Mesenchymal stem cell (in vitro differentiated cells and primary cell): Measurements from ENCODE around the gene GRK4.

Experiments
- DNase-seq: peaks from one replicate; pipeline ENCODE4 v3.0.0-alpha.2; 2013
- H2AFZ ChIP-seq: one replicate; pipeline ENCODE4 v1.6.1; 2013; ENCODE audit warnings: low read depth, mild to moderate bottlenecking, control low read depth, inconsistent platforms, low read length, moderate library complexity
- H2AK5ac ChIP-seq: 2 replicates; pipeline ENCODE4 v1.6.1; 2013; ENCODE audit warnings: low read length, moderate library complexity, mild to moderate bottlenecking, inconsistent platforms; ENCODE audit not compliant: severe bottlenecking
- H2BK120ac ChIP-seq: one replicate; pipeline ENCODE4 v1.6.1; 2013; ENCODE audit warnings: low read depth, mild to moderate bottlenecking, inconsistent platforms, low read length, moderate library complexity
- H2BK12ac ChIP-seq, 2 experiments: one replicate each; pipeline ENCODE4 v1.6.1; 2013; ENCODE audit warnings: inconsistent platforms in 2 of 2, low read length in 2 of 2, mild to moderate bottlenecking in 2 of 2, moderate library complexity in 2 of 2, control low read depth in 1 of 2
- H2BK15ac ChIP-seq: one replicate; pipeline ENCODE4 v1.6.1; 2013; ENCODE audit warnings: mild to moderate bottlenecking, low read depth, inconsistent platforms; ENCODE audit not compliant: poor library complexity, severe bottlenecking
- H2BK5ac ChIP-seq: 2 replicates; pipeline ENCODE4 v1.6.1; 2013; ENCODE audit warnings: low read depth, mild to moderate bottlenecking, low read length, control low read depth, inconsistent platforms; ENCODE audit not compliant: poor library complexity, severe bottlenecking
- H3K14ac ChIP-seq, 2 experiments: one replicate each; pipeline ENCODE4 v1.6.1; 2013; ENCODE audit warnings: inconsistent platforms in 2 of 2, low read length in 2 of 2, control low read depth in 1 of 2, mild to moderate bottlenecking in 1 of 2, moderate library complexity in 1 of 2
- H3K18ac ChIP-seq, 2 experiments: one replicate each; pipeline ENCODE4 v1.6.1; 2013; ENCODE audit warnings: inconsistent platforms in 2 of 2, low read length in 2 of 2, control low read depth in 1 of 2, low read depth in 1 of 2, mild to moderate bottlenecking in 1 of 2
- H3K23ac ChIP-seq, 2 experiments: one replicate each; pipeline ENCODE4 v1.6.1; 2013; ENCODE audit warnings: inconsistent platforms in 2 of 2, low read length in 2 of 2, mild to moderate bottlenecking in 2 of 2, moderate library complexity in 2 of 2, control low read depth in 1 of 2
- H3K27ac ChIP-seq: 2 replicates; pipeline ENCODE4 v1.5.1; 2013; ENCODE audit warnings: mild to moderate bottlenecking, moderate library complexity, low read length, control low read depth, inconsistent platforms; ENCODE audit not compliant: poor library complexity, severe bottlenecking
- H3K27me3 ChIP-seq, 2 experiments: 2 replicates each; pipeline versions ENCODE4 v1.6.1 to v1.7.0; 2013; ENCODE audit warnings: low read length in 2 of 2, mild to moderate bottlenecking in 2 of 2, moderate library complexity in 2 of 2, control low read depth in 1 of 2, inconsistent platforms in 1 of 2; ENCODE audit not compliant: control insufficient read depth in 1 of 2, insufficient read depth in 1 of 2
- H3K36me3 ChIP-seq, 2 experiments: 2 replicates each; pipeline versions ENCODE4 v1.6.1 to v1.7.0; 2013; ENCODE audit warnings: low read length in 2 of 2, control low read depth in 1 of 2, inconsistent platforms in 1 of 2, low read depth in 1 of 2, mild to moderate bottlenecking in 1 of 2; ENCODE audit not compliant: insufficient read depth in 2 of 2, control insufficient read depth in 1 of 2
- H3K4ac ChIP-seq, 2 experiments: one replicate each; pipeline ENCODE4 v1.6.1; 2013; ENCODE audit warnings: inconsistent platforms in 2 of 2, low read length in 2 of 2, mild to moderate bottlenecking in 2 of 2, moderate library complexity in 2 of 2, control low read depth in 1 of 2, low read depth in 1 of 2
- H3K4me1 ChIP-seq: 2 replicates; pipeline ENCODE4 v1.6.1; 2013; ENCODE audit warnings: low read depth, low read length, control low read depth; ENCODE audit not compliant: control insufficient read depth, insufficient read depth
- H3K4me2 ChIP-seq: 2 replicates; pipeline ENCODE4 v1.6.1; 2013; ENCODE audit warnings: low read length, mild to moderate bottlenecking, inconsistent platforms; ENCODE audit not compliant: poor library complexity, severe bottlenecking
- H3K4me3 ChIP-seq, 2 experiments: 2 replicates each; pipeline versions ENCODE4 v1.5.1 to v1.7.0; 2013; ENCODE audit warnings: low read length in 2 of 2, mild to moderate bottlenecking in 2 of 2, control low read depth in 1 of 2, low read depth in 1 of 2; ENCODE audit not compliant: insufficient read depth in 1 of 2
- H3K79me1 ChIP-seq: replicated peaks from 2 replicates; pipeline ENCODE4 v1.6.1; 2013; ENCODE audit warnings: mild to moderate bottlenecking, control low read depth, low read length, inconsistent platforms; ENCODE audit not compliant: poor library complexity, severe bottlenecking
- H3K9ac ChIP-seq: 2 replicates; pipeline ENCODE4 v1.7.0; 2013; ENCODE audit warnings: mild to moderate bottlenecking, low read length, moderate library complexity
- H3K9me3 ChIP-seq: 2 replicates; pipeline ENCODE4 v1.7.0; 2013; ENCODE audit warnings: mild to moderate bottlenecking, low read length; ENCODE audit not compliant: control insufficient read depth
- H4K8ac ChIP-seq: one replicate; pipeline ENCODE4 v1.6.1; 2013; ENCODE audit warnings: inconsistent platforms, mild to moderate bottlenecking, low read length, moderate library complexity
- H4K91ac ChIP-seq: one replicate; pipeline ENCODE4 v1.6.1; 2013; ENCODE audit warnings: mild to moderate bottlenecking, low read length, inconsistent platforms
- WGBS: methylation state at CpG from one replicate; pipeline ENCODE4 v1.1.7; 2013; ENCODE audit warnings: mixed read lengths; 5-methylcytosine and 5-hydroxymethylcytosine counted together

Gene GRK4

GRCh38 chr4:2991243-2991642, 27.9 kb downstream of the GRK4 start:
- Histone ChIP-seq H2BK12ac (no peak overlapping the region), H3K4me1 (no peaks in the 10 kb centered on the region), H3K18ac (no peak overlapping the region), H2BK5ac (no peak overlapping the region), H3K79me1 (no peaks in the 10 kb centered on the region), H2BK120ac (no peak overlapping the region), H3K14ac (no peak overlapping the region), H2AK5ac (no peak overlapping the region), H3K27me3 (no peaks in the 10 kb centered on the region), H4K91ac (no peak overlapping the region), H3K4me2 (no peak overlapping the region), H3K27ac (no peak overlapping the region), H4K8ac (no peak overlapping the region), H3K4ac (no peak overlapping the region), H3K9me3 (no peaks in the 10 kb centered on the region), H2AFZ (no peak overlapping the region), H3K23ac (no peak overlapping the region), H2BK15ac (no peak overlapping the region), H3K36me3 (no peaks in the 10 kb centered on the region), H3K9ac (no peak overlapping the region), H3K4me3 (no peak overlapping the region)
- DNase-seq = no peak
- 91% methylated on average over 4 of the region's 4 CpGs for WGBS

GRCh38 chr4:2994917-2995316, 31.5 kb downstream of the GRK4 start:
- H3K4me3 ChIP-seq = no peak overlapping the region
- H3K36me3 ChIP-seq = no peaks in the 10 kb centered on the region
- no peak overlapping the region for H3K4me2 ChIP-seq
- no peak overlapping the region for H2AK5ac ChIP-seq
- no peak overlapping the region for H2BK12ac ChIP-seq
- H2BK5ac ChIP-seq = no peak overlapping the region
- no peaks in the 10 kb centered on the region for H3K4me1 ChIP-seq
- H4K91ac ChIP-seq = no peak overlapping the region
- no peak overlapping the region for H2BK120ac ChIP-seq
- no peak overlapping the region for H3K9ac ChIP-seq
- H2AFZ ChIP-seq = no peak overlapping the region
- no peak for DNase-seq
- H3K27me3 ChIP-seq = peaks cover 0 to 5% of the 10 kb centered on the region in 2 experiments
- H3K79me1 ChIP-seq = no peaks in the 10 kb centered on the region
- H3K27ac ChIP-seq = no peak overlapping the region
- H4K8ac ChIP-seq = no peak overlapping the region
- no peak overlapping the region for H3K14ac ChIP-seq
- 98% methylated on average over 4 of the region's 4 CpGs for WGBS
- H2BK15ac ChIP-seq = no peak overlapping the region
- no peak overlapping the region for H3K4ac ChIP-seq
- no peak overlapping the region for H3K18ac ChIP-seq
- H3K23ac ChIP-seq = no peak overlapping the region
- no peaks in the 10 kb centered on the region for H3K9me3 ChIP-seq

DNA sequence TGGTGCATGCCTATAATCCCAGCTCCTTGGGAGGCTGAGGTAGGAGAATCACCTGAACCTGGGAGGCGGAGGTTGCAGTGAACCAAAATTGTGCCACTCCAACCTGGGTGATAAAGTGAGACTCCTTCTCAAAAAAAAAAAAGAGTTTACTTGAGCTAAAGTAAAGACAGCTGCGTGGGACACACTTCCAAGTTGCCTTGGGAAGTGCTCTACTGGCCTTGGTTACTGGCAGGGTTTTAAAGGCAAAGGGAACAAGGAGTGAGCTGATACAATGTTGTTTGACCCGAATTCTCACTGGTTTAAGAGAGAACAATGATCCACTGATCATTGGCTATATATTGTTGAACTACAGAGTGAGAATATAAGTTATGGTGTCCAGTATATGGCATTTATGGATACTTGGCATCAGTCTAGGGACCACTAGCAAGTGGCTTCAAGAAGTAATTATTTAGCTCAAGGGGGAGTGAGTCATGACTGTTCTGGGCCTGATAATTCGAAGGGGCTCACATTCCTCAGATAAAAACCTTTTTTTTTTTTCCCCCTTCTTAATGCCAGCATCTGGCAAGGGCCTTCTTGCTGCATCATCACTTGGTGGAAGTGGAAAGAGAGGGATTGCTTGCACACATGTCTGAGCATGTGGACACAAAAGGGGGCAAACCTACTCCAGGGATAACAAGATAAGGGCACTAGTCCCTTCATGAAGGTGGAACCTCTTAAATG, 32.3 kb downstream of the GRK4 start:
- Histone ChIP-seq H2AK5ac (no peak overlapping the region), H3K23ac (no peak overlapping the region), H2BK15ac (no peak overlapping the region), H3K27me3 (peaks cover 0 to 5% of the 10 kb centered on the region in 2 experiments), H3K27ac (no peak overlapping the region), H3K18ac (no peak overlapping the region), H3K79me1 (no peaks in the 10 kb centered on the region), H3K4me2 (no peak overlapping the region), H2AFZ (no peak overlapping the region), H2BK12ac (no peak overlapping the region), H3K4me3 (no peak overlapping the region), H3K9me3 (no peaks in the 10 kb centered on the region), H3K4me1 (no peaks in the 10 kb centered on the region), H3K9ac (no peak overlapping the region), H4K8ac (no peak overlapping the region), H3K14ac (no peak overlapping the region), H3K36me3 (no peaks in the 10 kb centered on the region), H2BK120ac (no peak overlapping the region), H4K91ac (no peak overlapping the region), H2BK5ac (no peak overlapping the region), H3K4ac (no peak overlapping the region)
- DNase-seq = no peak
- 88% methylated on average over 3 of the region's 4 CpGs for WGBS

GRCh38 chr4:2996415-2996814, 33.0 kb downstream of the GRK4 start:
- no peak overlapping the region for H2AK5ac ChIP-seq
- no peak for DNase-seq
- no peak overlapping the region for H2BK12ac ChIP-seq
- H3K27me3 ChIP-seq = peaks cover 0 to 5% of the 10 kb centered on the region in 2 experiments
- H3K79me1 ChIP-seq = no peaks in the 10 kb centered on the region
- no peak overlapping the region for H2BK5ac ChIP-seq
- no peak overlapping the region for H3K14ac ChIP-seq
- no peak overlapping the region for H3K4ac ChIP-seq
- H3K27ac ChIP-seq = no peak overlapping the region
- H3K4me1 ChIP-seq = no peaks in the 10 kb centered on the region
- no peak overlapping the region for H2BK15ac ChIP-seq
- no peak overlapping the region for H3K4me3 ChIP-seq
- no peak overlapping the region for H4K91ac ChIP-seq
- H2BK120ac ChIP-seq = no peak overlapping the region
- H3K4me2 ChIP-seq = no peak overlapping the region
- H3K9me3 ChIP-seq = no peaks in the 10 kb centered on the region
- H4K8ac ChIP-seq = no peak overlapping the region
- no peak overlapping the region for H2AFZ ChIP-seq
- no peak overlapping the region for H3K9ac ChIP-seq
- no peaks in the 10 kb centered on the region for H3K36me3 ChIP-seq
- no peak overlapping the region for H3K23ac ChIP-seq
- H3K18ac ChIP-seq = no peak overlapping the region
- WGBS = 100% methylated on average over 4 of the region's 4 CpGs
